Retinal pigment epithelial cell (primary cell): ENCODE results near the gene EPC2.
A peak's percentile ranks its signal among the peaks of the same experiment; 100 is the strongest.

ENCODE experiments used
- DNase-seq: peaks from one replicate; pipeline ENCODE4 v3.0.0-alpha.2; 2010; ENCODE audit warnings: low read depth
- H3K4me3 ChIP-seq: 2 replicates; pipeline ENCODE4 v1.5.1; 2011; ENCODE audit warnings: mild to moderate bottlenecking, low read length, control low read depth, moderate library complexity
- CTCF ChIP-seq: conservative IDR thresholded peaks from 2 replicates; pipeline ENCODE4 v1.5.1; 2011; ENCODE audit warnings: low read depth, low read length, control low read depth, inconsistent platforms

EPC2 gene

GRCh38 chr2:148719195-148719749 is 74.7 kb downstream of the EPC2 start:
- TF ChIP-seq CTCF = no peak
- no peak for DNase-seq
- no peak overlapping the region for H3K4me3 ChIP-seq

DNA sequence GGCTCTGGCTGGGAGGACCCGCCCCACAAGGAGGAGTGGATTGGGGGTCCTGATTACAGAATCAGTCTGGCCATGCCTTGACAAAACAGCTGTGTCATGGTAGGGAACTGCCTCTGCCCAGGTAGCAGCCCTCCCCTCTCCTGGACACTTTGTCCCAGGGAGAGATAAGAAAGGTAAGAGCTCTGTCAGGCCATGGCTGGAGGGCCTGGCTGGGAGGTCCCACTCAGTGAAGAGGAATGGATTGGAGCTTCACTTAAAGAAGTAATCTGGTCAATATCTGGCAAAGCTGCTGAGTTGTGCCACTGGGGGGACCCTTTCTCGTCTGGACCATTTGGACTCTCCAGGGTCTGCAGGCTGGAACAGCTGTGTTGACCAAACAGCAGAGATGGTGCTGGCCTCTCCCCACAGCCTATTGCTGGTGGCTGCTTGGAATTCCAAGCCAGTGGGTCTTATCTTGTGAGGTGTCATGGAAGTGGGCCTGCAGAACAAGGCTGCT is 75.4 kb downstream of the EPC2 start:
- no peak for TF ChIP-seq CTCF
- H3K4me3 ChIP-seq = no peak overlapping the region
- no peak for DNase-seq

- TF ChIP-seq CTCF = no peak
- no peak overlapping the region for H3K4me3 ChIP-seq
- peak; percentile 17 for DNase-seq
Observed at GRCh38 chr2:148720501-148721001, 76.0 kb downstream of the EPC2 start.

DNA sequence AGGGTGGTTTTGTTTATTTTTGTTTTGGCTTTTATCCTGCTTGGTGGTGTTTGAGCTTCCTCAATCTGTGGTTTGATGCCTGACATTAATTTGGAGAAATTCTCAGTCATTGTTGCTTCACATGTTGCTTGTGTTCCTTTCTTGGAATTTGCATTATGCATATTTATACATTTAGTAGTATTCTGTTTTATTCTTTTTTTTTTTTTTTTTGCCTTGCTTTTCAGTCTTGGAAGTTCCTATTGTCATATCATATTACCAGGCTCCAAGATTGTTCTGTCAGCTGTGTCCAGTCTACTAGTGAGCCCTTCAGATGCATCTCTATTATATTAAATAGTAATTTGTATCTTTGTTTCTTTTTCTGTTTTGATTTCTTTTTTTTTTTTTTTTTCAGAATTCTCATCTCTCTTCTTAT is 77.0 kb downstream of the EPC2 start:
- no peak for DNase-seq

DNA sequence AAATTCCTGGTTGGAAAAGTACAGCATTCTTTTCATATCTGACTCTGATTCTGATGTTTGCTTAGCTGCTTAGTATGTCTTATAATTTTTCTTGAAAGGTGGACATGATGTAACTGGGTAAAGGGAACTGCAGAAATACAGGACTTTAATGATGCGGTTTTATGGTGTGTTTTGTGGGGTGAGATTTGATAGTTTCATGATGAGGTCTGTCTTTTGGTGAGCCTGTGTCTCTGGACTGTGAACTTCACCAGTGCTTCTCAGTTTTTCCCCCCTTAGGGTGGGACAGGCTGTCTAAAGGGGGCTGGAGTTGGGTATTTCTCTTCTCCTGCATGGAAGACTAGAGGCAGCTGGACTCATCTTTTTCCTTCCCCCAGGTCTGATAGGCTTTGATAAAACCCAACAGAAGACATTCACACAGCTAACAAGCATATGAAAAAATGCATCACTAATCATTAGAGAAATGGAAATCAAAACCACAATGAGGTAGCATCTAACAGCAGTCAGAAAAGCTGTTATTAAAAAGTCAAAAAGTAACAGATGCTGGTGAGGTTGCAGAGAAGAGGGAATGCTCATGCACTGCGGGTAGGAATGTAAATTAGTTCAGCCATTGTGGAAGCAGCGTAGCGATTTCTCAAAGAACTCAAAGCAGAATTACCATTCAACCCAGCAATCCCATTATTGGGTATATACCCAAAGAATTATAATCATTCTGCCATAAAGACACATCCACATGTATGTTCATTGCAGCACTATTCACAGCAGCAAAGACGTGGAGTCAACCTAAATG is 77.6 kb downstream of the EPC2 start:
- TF ChIP-seq CTCF = no peak
- DNase-seq = no peak
- no peak overlapping the region for H3K4me3 ChIP-seq

More for the DNA sequence above, 77.0 kb downstream of the EPC2 start:
- H3K4me3 ChIP-seq = no peak overlapping the region
- TF ChIP-seq CTCF = no peak

GRCh38 chr2:148725564-148725963 is 81.0 kb downstream of the EPC2 start:
- no peak for TF ChIP-seq CTCF
- no peak overlapping the region for H3K4me3 ChIP-seq
- no peak for DNase-seq
